Measurements from ENCODE around the gene CSH2. TPM values are rescaled to one million over a fixed set of nuclear protein-coding genes. Genes with fewer than 3 reads are reported as not detected.

Gene CSH2
- total RNA-seq, 1 experiment from 2014 or later, result not detected

DNA sequence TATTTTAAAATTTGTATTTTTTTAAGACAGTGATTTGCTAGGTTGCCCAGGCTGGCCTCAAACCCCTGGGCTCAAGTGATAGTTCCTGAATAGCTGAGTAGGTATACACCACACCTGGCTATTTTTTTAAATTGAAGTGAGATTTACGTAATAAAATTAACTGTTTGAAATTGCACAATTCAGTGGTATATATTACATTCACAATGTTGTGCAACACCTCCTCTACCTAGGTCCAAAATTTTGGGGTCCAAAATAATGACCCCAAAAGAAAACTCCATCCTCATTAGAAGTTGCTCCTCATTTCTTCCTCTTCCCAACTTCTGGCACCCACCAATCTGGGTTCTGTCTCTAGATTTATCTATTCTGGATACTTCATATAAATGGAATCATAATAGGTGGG is 28.0 kb downstream of the CSH2 start:
- no CpG with 5 or more reads among the region's 1 CpG for WGBS (ENCODE audit: extremely low coverage, insufficient read length, low lambda C conversion rate)
- Histone ChIP-seq H2BK12ac (ENCODE audit: insufficient read length, low read depth, low read length) (no peak overlapping the region), H4K91ac (ENCODE audit: insufficient read length, low read depth, low read length) (no peak overlapping the region), H3K23me2 (ENCODE audit: insufficient read length, low read depth, low read length, poor library complexity, severe bottlenecking) (peaks cover 10% of the 10 kb centered on the region), H3K4me1 (ENCODE audit: insufficient read depth, low read length) (no peaks in the 10 kb centered on the region; the same call in 1 of the 2 replicates), H3K56ac (ENCODE audit: insufficient read length, low read depth, low read length) (no peak overlapping the region), H3K4me2 (ENCODE audit: insufficient read depth, insufficient read length, low read length) (no peak overlapping the region), H2BK15ac (ENCODE audit: low read depth, low read length) (no peak overlapping the region), H3K9me3 (ENCODE audit: control insufficient read depth, low read depth, low read length) (no peaks in the 10 kb centered on the region), H2BK5ac (ENCODE audit: insufficient read length, low read length) (no peak overlapping the region), H2BK120ac (ENCODE audit: low read depth, low read length, poor library complexity, severe bottlenecking) (no peak overlapping the region), H3K27me3 (ENCODE audit: insufficient read depth, low read length) (peaks cover 4% of the 10 kb centered on the region; the same call in 1 of the 2 replicates), H2AFZ (ENCODE audit: low read length) (no peak overlapping the region), H3K79me2 (ENCODE audit: insufficient read depth, low read length) (peaks cover 3% of the 10 kb centered on the region; the same call in 1 of the 2 replicates), H3T11ph (ENCODE audit: low read length) (no peak overlapping the region), H3K4ac (ENCODE audit: low read depth, low read length) (no peak overlapping the region), H3K14ac (ENCODE audit: insufficient read depth, low read length) (no peak overlapping the region), H4K5ac (ENCODE audit: insufficient read length, low read depth, low read length) (no peak overlapping the region), H4K20me1 (ENCODE audit: control insufficient read depth, insufficient read depth, insufficient read length) (no peaks in the 10 kb centered on the region), H2AK5ac (ENCODE audit: insufficient read length, low read length) (no peak overlapping the region), H3K18ac (ENCODE audit: insufficient read length, low read depth, low read length) (no peak overlapping the region), H3K27ac (ENCODE audit: insufficient read length, low read depth, low read length) (no peak overlapping the region), H4K8ac (replicated peaks; ENCODE audit: insufficient read length, low read depth, low read length) (no peak overlapping the region), H3K79me1 (ENCODE audit: insufficient read depth, low read depth, low read length, poor library complexity, severe bottlenecking) (no peaks in the 10 kb centered on the region), H3K23ac (ENCODE audit: insufficient read length, low read depth, low read length) (no peak overlapping the region), H3K9ac (ENCODE audit: extremely low read depth, insufficient read length, low read length) (no peak overlapping the region), H2BK20ac (ENCODE audit: low read depth, low read length, poor library complexity, severe bottlenecking) (no peak overlapping the region)
- Mint-ChIP-seq H3K27ac (no peak overlapping the region), H3K9me3 (peaks cover 8 to 15% of the 10 kb centered on the region in 2 experiments), H3K4me1 (peaks cover 12 to 22% of the 10 kb centered on the region in 2 experiments), H3K27me3 (ENCODE audit: low read depth) (peaks cover 50% of the 10 kb centered on the region), H3K36me3 (ENCODE audit: insufficient read depth in 1 of 3, low read depth in 3 of 3) (peaks cover 0 to 16% (median 3%) of the 10 kb centered on the region in 3 experiments; a peak in 4 of 7 replicates), H3K4me3 (no peak overlapping the region)
- TF ChIP-seq, protein P1, sequence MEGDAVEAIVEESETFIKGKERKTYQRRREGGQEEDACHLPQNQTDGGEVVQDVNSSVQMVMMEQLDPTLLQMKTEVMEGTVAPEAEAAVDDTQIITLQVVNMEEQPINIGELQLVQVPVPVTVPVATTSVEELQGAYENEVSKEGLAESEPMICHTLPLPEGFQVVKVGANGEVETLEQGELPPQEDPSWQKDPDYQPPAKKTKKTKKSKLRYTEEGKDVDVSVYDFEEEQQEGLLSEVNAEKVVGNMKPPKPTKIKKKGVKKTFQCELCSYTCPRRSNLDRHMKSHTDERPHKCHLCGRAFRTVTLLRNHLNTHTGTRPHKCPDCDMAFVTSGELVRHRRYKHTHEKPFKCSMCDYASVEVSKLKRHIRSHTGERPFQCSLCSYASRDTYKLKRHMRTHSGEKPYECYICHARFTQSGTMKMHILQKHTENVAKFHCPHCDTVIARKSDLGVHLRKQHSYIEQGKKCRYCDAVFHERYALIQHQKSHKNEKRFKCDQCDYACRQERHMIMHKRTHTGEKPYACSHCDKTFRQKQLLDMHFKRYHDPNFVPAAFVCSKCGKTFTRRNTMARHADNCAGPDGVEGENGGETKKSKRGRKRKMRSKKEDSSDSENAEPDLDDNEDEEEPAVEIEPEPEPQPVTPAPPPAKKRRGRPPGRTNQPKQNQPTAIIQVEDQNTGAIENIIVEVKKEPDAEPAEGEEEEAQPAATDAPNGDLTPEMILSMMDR (conservative IDR thresholded peaks at IDR 0.05), result no peak
- no peak for DNase-seq

Measured in H9 (cell line).